GM18508 (cell line): ENCODE data around the gene ANXA5.

ENCODE experiments used
- ATAC-seq: cut with Tn5 transposase; IDR thresholded peaks from one replicate; pipeline ENCODE4 v1.9.1; 2021; ENCODE audit warnings: moderate number of reproducible peaks; ENCODE audit not compliant: insufficient read depth, unreplicated experiment

The ANXA5 gene

GRCh38 chr4:121712783-121713182, 16.0 kb upstream of the ANXA5 start:
- ATAC-seq = no peak

- ATAC-seq = no peak
Observed at GRCh38 chr4:121712001-121712651, 15.3 kb upstream of the ANXA5 start.

GRCh38 chr4:121711263-121712000, 14.7 kb upstream of the ANXA5 start:
- ATAC-seq = peak; percentile 77

- ATAC-seq = no peak
Observed at GRCh38 chr4:121709766-121710405, 13.1 kb upstream of the ANXA5 start.

GRCh38 chr4:121707344-121707743, 10.6 kb upstream of the ANXA5 start:
- ATAC-seq = no peak

- ATAC-seq = no peak
Observed at GRCh38 chr4:121706595-121707021, 9.8 kb upstream of the ANXA5 start.

GRCh38 chr4:121705521-121705920, 8.7 kb upstream of the ANXA5 start:
- ATAC-seq = no peak

GRCh38 chr4:121702136-121702535, 5.4 kb upstream of the ANXA5 start:
- no peak for ATAC-seq

GRCh38 chr4:121701263-121701662, 4.5 kb upstream of the ANXA5 start:
- ATAC-seq = no peak

GRCh38 chr4:121698236-121698671, 1.5 kb upstream of the ANXA5 start:
- ATAC-seq = no peak

GRCh38 chr4:121697564-121697963, 784 bp upstream of the ANXA5 start:
- no peak for ATAC-seq

GRCh38 chr4:121696170-121696580, 605 bp downstream of the ANXA5 start:
- peak; percentile 15 for ATAC-seq

GRCh38 chr4:121693886-121694285, 2.9 kb downstream of the ANXA5 start:
- ATAC-seq = no peak

- no peak for ATAC-seq
Observed at GRCh38 chr4:121693450-121693849, 3.3 kb downstream of the ANXA5 start.

GRCh38 chr4:121692261-121692660, 4.5 kb downstream of the ANXA5 start:
- no peak for ATAC-seq

- ATAC-seq = no peak
Observed at GRCh38 chr4:121690001-121690400, 6.8 kb downstream of the ANXA5 start.

GRCh38 chr4:121688701-121689100, 8.1 kb downstream of the ANXA5 start:
- ATAC-seq = no peak

- no peak for ATAC-seq
Observed at GRCh38 chr4:121688261-121688660, 8.5 kb downstream of the ANXA5 start.

- ATAC-seq = no peak
Observed at GRCh38 chr4:121686255-121686654, 10.5 kb downstream of the ANXA5 start.

- no peak for ATAC-seq
Observed at GRCh38 chr4:121685257-121685656, 11.5 kb downstream of the ANXA5 start.

GRCh38 chr4:121684561-121684960, 12.2 kb downstream of the ANXA5 start:
- ATAC-seq = no peak
